K562 (cell line): Measurements from ENCODE around the gene ATM. TPM values are rescaled to one million over a fixed set of nuclear protein-coding genes. Genes with fewer than 3 reads are reported as not detected.

Experiments
- ATAC-seq: fragments of 200-7000 bp; cut with Tn5 transposase; 3 replicates; pipeline ENCODE4 v1.9.1; 2020; ENCODE audit warnings: moderate library complexity
- BruUV-seq: library from RNA; stranded (reverse); fragments of 400-500 nt; replicated peaks from 2 replicates; lab custom pipeline; 2021; lab: Mats Ljungman, UMichigan
- CTCF ChIA-PET: fragments of 300-600 bp; formaldehyde crosslinking; extraction: SDS; loops from one replicate; lab custom pipeline; 2021; ENCODE audit warnings: low intra/inter-chr PET ratio; lab: Yijun Ruan, JAX
- POLR2A ChIA-PET: fragments of 300-600, 350-650 bp; sonication (Branson Sonifier 250); formaldehyde crosslinking; extraction: SDS; loops from one replicate; lab custom pipeline; 2021; ENCODE audit warnings: antibody characterized with exemption, inconsistent platforms; lab: Yijun Ruan, JAX
- DNase-seq, 4 experiments: peaks; one replicate each; pipeline versions ENCODE4 v3.0.0 to v3.0.0-alpha.2; 2011 to 2018; ENCODE audit warnings: low spot score in 3 of 4, mixed read lengths in 3 of 4; ENCODE audit errors: extremely low read depth in 1 of 4
- FAIRE-seq: peaks from 2 replicates; lab custom pipeline; 2011; peaks lifted over from hg19 to GRCh38; lab: Jason Lieb, UNC
- H2AFZ ChIP-seq: 2 replicates; pipeline ENCODE4 v1.6.0; 2011; ENCODE audit warnings: low read depth, low read length, control low read depth, inconsistent platforms
- H3K27ac ChIP-seq: fragments of 200-600 bp; 3 replicates; pipeline ENCODE4 v1.8.0; 2011; ENCODE audit warnings: low read depth, mild to moderate bottlenecking, control low read depth, inconsistent platforms, low read length, moderate library complexity, mixed read lengths; ENCODE audit errors: extremely low read depth
- H3K27me3 ChIP-seq, 2 experiments: fragments of 300-600 bp in 1 of 2; 2 replicates in 1 of 2; 3 replicates in 1 of 2; pipeline versions ENCODE4 v1.6.0 to v1.8.0; 2011; ENCODE audit warnings: inconsistent platforms in 2 of 2, low read length in 2 of 2, mild to moderate bottlenecking in 1 of 2, mixed read lengths in 1 of 2, moderate library complexity in 1 of 2; ENCODE audit not compliant: control insufficient read depth in 2 of 2, insufficient read depth in 2 of 2
- H3K36me3 ChIP-seq: fragments of 300-600 bp; 3 replicates; pipeline ENCODE4 v1.8.0; 2011; ENCODE audit warnings: mild to moderate bottlenecking, low read length, inconsistent platforms; ENCODE audit not compliant: control insufficient read depth, insufficient read depth
- H3K4me1 ChIP-seq, 2 experiments: fragments of 200-600 bp in 1 of 2; replicated peaks in 1 of 2; 2 replicates in 1 of 2; 3 replicates in 1 of 2; pipeline versions ENCODE4 v1.5.1 to v1.8.0; 2011; ENCODE audit warnings: inconsistent platforms in 2 of 2, low read length in 2 of 2, mild to moderate bottlenecking in 1 of 2, mixed read lengths in 1 of 2, moderate library complexity in 1 of 2; ENCODE audit not compliant: control insufficient read depth in 2 of 2, insufficient read depth in 2 of 2
- H3K4me2 ChIP-seq: 2 replicates; pipeline ENCODE4 v1.6.1; 2011; ENCODE audit warnings: low read length, control low read depth, inconsistent platforms, mixed read lengths; ENCODE audit not compliant: insufficient read depth
- H3K4me3 ChIP-seq: fragments of 200-600 bp; sonication (generic), shearing (Covaris generic); 2 replicates; pipeline ENCODE4 v1.5.1; 2016; ENCODE audit warnings: control low read depth, inconsistent platforms
- H3K79me2 ChIP-seq: fragments of 200-600 bp; 3 replicates; pipeline ENCODE4 v1.8.0; 2011; ENCODE audit warnings: low read length, inconsistent platforms; ENCODE audit not compliant: control insufficient read depth, insufficient read depth
- H3K9ac ChIP-seq, 2 experiments: 2 replicates each; pipeline versions ENCODE4 v1.6.0 to v1.6.1; 2011; ENCODE audit warnings: low read depth in 2 of 2, low read length in 2 of 2, control low read depth in 1 of 2, inconsistent platforms in 1 of 2, mild to moderate bottlenecking in 1 of 2, mixed read lengths in 1 of 2; ENCODE audit not compliant: insufficient read depth in 1 of 2
- H3K9me1 ChIP-seq: one replicate; pipeline ENCODE4 v1.6.0; 2011; ENCODE audit warnings: inconsistent platforms, mild to moderate bottlenecking, low read length, moderate library complexity; ENCODE audit not compliant: control insufficient read depth, insufficient read depth
- H3K9me3 ChIP-seq: replicated peaks from 2 replicates; pipeline ENCODE4 v1.5.1; 2011; ENCODE audit warnings: low read depth, low read length, inconsistent platforms; ENCODE audit not compliant: control insufficient read depth, insufficient read depth
- H4K20me1 ChIP-seq: replicated peaks from 2 replicates; pipeline ENCODE4 v1.6.1; 2011; ENCODE audit warnings: low read length, inconsistent platforms, mixed read lengths; ENCODE audit not compliant: control insufficient read depth, insufficient read depth
- FIP1L1 ChIP-seq: fragments of 200-400 bp; formaldehyde crosslinking; IDR thresholded peaks from 2 replicates; pipeline ENCODE4 v1.6.1; 2018; ENCODE audit warnings: mild to moderate bottlenecking, low read depth, low read length; ENCODE audit not compliant: poor library complexity, severe bottlenecking
- NONO ChIP-seq, 2 experiments: fragments of 200-400 bp in 1 of 2; fragments of 450-650 bp in 1 of 2; formaldehyde crosslinking in 1 of 2; IDR thresholded peaks; 2 replicates each; pipeline ENCODE4 v1.6.1; 2017; ENCODE audit warnings: low read depth in 2 of 2, mild to moderate bottlenecking in 2 of 2, moderate library complexity in 2 of 2, low read length in 1 of 2
- NR1H2 ChIP-seq: sonication (generic); formaldehyde crosslinking; IDR thresholded peaks from 2 replicates; pipeline ENCODE4 v1.4.0; 2020; ENCODE audit warnings: mild to moderate bottlenecking, missing genetic modification reagents
- STAT5B ChIP-seq: fragments of 250-450 bp; sonication (Bioruptor Pico); IDR thresholded peaks from 2 replicates; pipeline ENCODE4 v1.8.0; 2021; ENCODE audit warnings: mild to moderate bottlenecking, inconsistent platforms
- ZBTB43 ChIP-seq: sonication (generic); formaldehyde crosslinking; IDR thresholded peaks from 2 replicates; pipeline ENCODE4 v1.8.0; 2023; ENCODE audit warnings: mild to moderate bottlenecking, missing genetic modification reagents
- ZNF699 ChIP-seq: fragments of 250-450 bp; sonication (Bioruptor Pico); IDR thresholded peaks from 2 replicates; pipeline ENCODE4 v1.8.0; 2021; ENCODE audit warnings: mild to moderate bottlenecking, moderate library complexity; ENCODE audit not compliant: insufficient replicate concordance
- WGBS: fragments of 100-300 bp; shearing (Covaris generic); methylation state at CpG from one replicate; pipeline ENCODE4 v1.1.6; 2016; ENCODE audit warnings: low coverage, mixed read lengths; ENCODE audit not compliant: insufficient coverage; ENCODE audit errors: missing lambda C conversion rate; 5-methylcytosine and 5-hydroxymethylcytosine counted together
- in situ Hi-C: fragments of 300-500 bp; cut with MboI; formaldehyde crosslinking; loops from 4 replicates; pipeline ENCODE4 v1.15.0; 2018; ENCODE audit warnings: inconsistent platforms, mixed read lengths
- intact Hi-C: fragments of 100-400 bp; cut with micrococcal nuclease; formaldehyde crosslinking; loops from 2 replicates; pipeline ENCODE4 v1.14.2; 2022
- polyA plus RNA-seq, 8 experiments: library from polyadenylated mRNA; depleted of rRNA in 4 of 8; stranded (reverse) in 5 of 8; unstranded in 3 of 8; fragments of >200 nt; fragmentation: Nextera tagmentation in 2 of 8; fragmentation: Illumina TruSeq in 1 of 8; extraction: Ambion mirVana in 2 of 8; extraction: Trizol in 1 of 8; gene quantifications; 2 replicates each; pipeline versions ENCODE4 v1.2.1 to v1.2.3, GENCODE V29; 2011 to 2014; ENCODE audit warnings: inconsistent platforms in 1 of 8, missing spikeins in 1 of 8
- total RNA-seq, 7 experiments: library from RNA; depleted of rRNA in 6 of 7; stranded (reverse); fragments of >200 nt in 6 of 7; fragmentation: Illumina TruSeq in 2 of 7; extraction: Trizol in 2 of 7; gene quantifications; 2 replicates each; pipeline versions ENCODE4 v1.2.1 to v1.2.3, GENCODE V29; 2011 to 2021; ENCODE audit warnings: low replicate concordance in 1 of 7

ATM gene
- total and polyA plus RNA-seq, 9 of the 15 experiments (the other 6 are each of a cell fraction or from before 2014, with no cell fraction given), result 8.3 to 46.8 (median 26.2) TPM

- 31% methylated on average over 2 of the region's 2 CpGs for WGBS
- H3K4me3 ChIP-seq, result no peak overlapping the region
- no peaks in the 10 kb centered on the region for H3K79me2 ChIP-seq
- H3K9me1 ChIP-seq, result no peaks in the 10 kb centered on the region
- no peak overlapping the region for H3K9ac ChIP-seq
- TF ChIP-seq ZBTB43 (no peak), STAT5B (CRISPR knock-in tag) (no peak), NR1H2 (CRISPR knock-in tag) (no peak), NONO (IDR thresholded peaks at IDR 0.05; ENCODE audit: low read depth in 2 of 2, low read length in 1 of 2) (no peak), FIP1L1 (no peak), ZNF699 (CRISPR knock-in tag) (no peak)
- BruUV-seq, result no TSS peak
- DNase-seq (no peak), FAIRE-seq (no peak), ATAC-seq (no peak)
- ChIA-PET POLR2A (no interaction called here), CTCF (interaction anchor here (0.7 kb wide), 1 partner anchor 331 kb away, joined by 3 read pairs; no protein-coding TSS in a partner anchor)
- no peak overlapping the region for H3K4me2 ChIP-seq
- no peak overlapping the region for H2AFZ ChIP-seq
- no peaks in the 10 kb centered on the region for H4K20me1 ChIP-seq
- H3K4me1 ChIP-seq, result no peaks in the 10 kb centered on the region
- H3K27me3 ChIP-seq, result no peaks in the 10 kb centered on the region
- in situ Hi-C loops, result no loop called here
- intact Hi-C loops, result no loop called here
- H3K27ac ChIP-seq, result no peak overlapping the region
- H3K9me3 ChIP-seq, result no peaks in the 10 kb centered on the region
- H3K36me3 ChIP-seq, result no peaks in the 10 kb centered on the region; the same call in 2 of the 3 replicates
Observed at GRCh38 chr11:108364159-108364558, 141.3 kb downstream of the ATM start.
